MCF 10A (cell line): ENCODE data around the gene SLC15A5. TPM values are rescaled to one million over a fixed set of nuclear protein-coding genes. Genes with fewer than 3 reads are reported as not detected.

ENCODE experiments used
- BruUV-seq: library from RNA; stranded (reverse); fragments of 400-500 nt; replicated peaks from 2 replicates; lab custom pipeline; 2021; lab: Mats Ljungman, UMichigan
- CTCF ChIA-PET: fragments of 300-600 bp; sonication (Branson Sonifier 250); formaldehyde crosslinking; extraction: SDS; loops from one replicate; lab custom pipeline; 2021; ENCODE audit warnings: antibody characterized with exemption, inconsistent platforms; lab: Yijun Ruan, JAX
- POLR2A ChIA-PET: fragments of 300-600, 350-650 bp; sonication (Branson Sonifier 250); formaldehyde crosslinking; extraction: SDS; loops from one replicate; lab custom pipeline; 2020; ENCODE audit warnings: antibody characterized with exemption, inconsistent platforms; lab: Yijun Ruan, JAX
- DNase-seq: peaks from one replicate; pipeline ENCODE4 v3.0.0-alpha.2; 2018; ENCODE audit not compliant: unreplicated experiment
- H3K27ac Mint-ChIP-seq: one replicate; pipeline ENCODE4 v1.8.0; 2022; ENCODE audit warnings: mild to moderate bottlenecking, low read depth, mixed read lengths; ENCODE audit not compliant: unreplicated experiment
- H3K27me3 Mint-ChIP-seq: one replicate; pipeline ENCODE4 v1.8.0; 2022; ENCODE audit warnings: mixed read lengths; ENCODE audit not compliant: insufficient read depth, unreplicated experiment
- H3K36me3 Mint-ChIP-seq: one replicate; pipeline ENCODE4 v1.8.0; 2022; ENCODE audit warnings: mild to moderate bottlenecking, moderate library complexity, mixed read lengths; ENCODE audit not compliant: insufficient read depth, unreplicated experiment
- H3K4me1 Mint-ChIP-seq: one replicate; pipeline ENCODE4 v1.8.0; 2022; ENCODE audit warnings: mixed read lengths; ENCODE audit not compliant: insufficient read depth, unreplicated experiment
- H3K4me3 Mint-ChIP-seq: one replicate; pipeline ENCODE4 v1.8.0; 2022; ENCODE audit warnings: mild to moderate bottlenecking, moderate library complexity, mixed read lengths; ENCODE audit not compliant: unreplicated experiment
- H3K9me3 Mint-ChIP-seq: one replicate; pipeline ENCODE4 v1.8.0; 2022; ENCODE audit warnings: mixed read lengths; ENCODE audit not compliant: unreplicated experiment
- CTCF ChIP-seq: fragments of 200-600 bp; IDR thresholded peaks from one replicate; pipeline ENCODE4 v1.8.0; 2022; ENCODE audit warnings: antibody characterized with exemption, mild to moderate bottlenecking; ENCODE audit not compliant: unreplicated experiment
- intact Hi-C: fragments of 100-400 bp; cut with micrococcal nuclease; formaldehyde crosslinking; loops from 2 replicates; pipeline ENCODE4 v1.14.1; 2022
- total RNA-seq: library from RNA; stranded (reverse); gene quantifications from 2 replicates; pipeline ENCODE4 v1.2.3, GENCODE V29; 2022

The SLC15A5 gene
- total RNA-seq, 1 experiment from 2014 or later = not detected

DNA sequence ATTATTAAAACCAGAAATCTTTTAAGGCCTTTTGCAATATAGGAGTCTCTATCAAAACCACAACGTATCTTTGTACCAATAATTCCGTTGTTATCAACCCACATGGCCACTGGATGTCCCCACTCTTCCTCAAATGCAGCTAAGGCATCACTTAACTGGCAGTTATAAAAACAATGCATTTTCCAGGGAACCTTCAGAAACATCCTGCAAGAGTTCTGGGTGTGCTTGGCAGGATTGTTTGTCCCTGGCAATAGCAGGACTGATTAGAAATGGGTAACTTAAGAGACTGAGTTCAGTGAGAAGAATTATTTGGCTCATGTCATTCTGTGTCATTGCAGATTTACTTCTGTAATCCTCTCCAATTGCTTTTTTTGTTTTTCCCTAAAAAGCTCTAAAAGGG is 112.0 kb downstream of the SLC15A5 start:
- DNase-seq = peak; percentile 70
- peaks cover 6% of the 10 kb centered on the region for H3K4me1 Mint-ChIP-seq
- POLR2A ChIA-PET = interaction anchor here (1.2 kb wide), 2 partner anchors 183 to 220 kb away, joined by 3 read pairs; partner anchors contain the start of gene MGST1
- intact Hi-C loops = loop anchor here (1.0 to 10.0 kb wide), 5 partner anchors 182 to 772 kb away; partner anchors contain the start of gene MGST1
- no peaks in the 10 kb centered on the region for H3K27me3 Mint-ChIP-seq
- no peak overlapping the region for H3K27ac Mint-ChIP-seq
- H3K4me3 Mint-ChIP-seq = no peak overlapping the region
- no peaks in the 10 kb centered on the region for H3K9me3 Mint-ChIP-seq
- CTCF ChIA-PET = interaction anchor here (0.6 to 6.2 kb wide), 31 partner anchors 8 to 1486 kb away, joined by 3 to 58 read pairs (median 3); no protein-coding TSS in a partner anchor
- no peaks in the 10 kb centered on the region for H3K36me3 Mint-ChIP-seq
- BruUV-seq = no TSS peak
- TF ChIP-seq CTCF = peak; percentile 58

DNA sequence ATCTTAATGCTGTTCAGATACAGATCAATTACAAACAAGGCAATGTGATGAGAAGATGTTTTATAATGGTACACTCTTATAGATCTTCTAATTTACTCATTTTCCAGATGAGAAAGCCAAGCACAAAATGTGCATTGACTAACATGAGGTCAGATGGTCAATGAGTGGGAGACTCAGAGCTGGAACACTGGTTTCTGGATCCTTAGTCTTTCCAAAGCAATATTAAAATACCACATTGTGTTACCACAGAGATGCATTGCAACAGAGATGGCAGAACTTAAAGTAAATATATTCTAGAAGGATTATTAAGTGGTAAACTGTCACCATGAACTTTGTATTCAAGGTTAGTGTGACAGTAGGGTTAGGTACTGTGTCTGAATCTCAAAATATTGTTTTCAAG is 113.6 kb downstream of the SLC15A5 start:
- DNase-seq = no peak
- intact Hi-C loops = loop anchor here (10.0 kb wide), 1 partner anchor 451 kb away; no protein-coding TSS in a partner anchor
- BruUV-seq = no TSS peak
- no peaks in the 10 kb centered on the region for H3K9me3 Mint-ChIP-seq
- no peak overlapping the region for H3K4me3 Mint-ChIP-seq
- TF ChIP-seq CTCF = no peak
- H3K27ac Mint-ChIP-seq = no peak overlapping the region
- CTCF ChIA-PET = interaction anchor here (0.6 to 4.2 kb wide), 4 partner anchors 12 to 222 kb away, joined by 3 to 18 read pairs (median 4); no protein-coding TSS in a partner anchor
- H3K36me3 Mint-ChIP-seq = no peaks in the 10 kb centered on the region
- peaks cover 6% of the 10 kb centered on the region for H3K4me1 Mint-ChIP-seq
- POLR2A ChIA-PET = no interaction called here
- no peaks in the 10 kb centered on the region for H3K27me3 Mint-ChIP-seq

GRCh38 chr12:16163146-16163545 is 114.3 kb downstream of the SLC15A5 start:
- no peak for DNase-seq
- intact Hi-C loops = loop anchor here (10.0 kb wide), 1 partner anchor 452 kb away; no protein-coding TSS in a partner anchor
- H3K36me3 Mint-ChIP-seq = no peaks in the 10 kb centered on the region
- ChIA-PET POLR2A (interaction anchor here (0.7 kb wide), 1 partner anchor 19 kb away, joined by 3 read pairs; no protein-coding TSS in a partner anchor), CTCF (interaction anchor here (0.7 kb wide), 1 partner anchor 188 kb away, joined by 4 read pairs; no protein-coding TSS in a partner anchor)
- no peaks in the 10 kb centered on the region for H3K27me3 Mint-ChIP-seq
- H3K9me3 Mint-ChIP-seq = no peaks in the 10 kb centered on the region
- TF ChIP-seq CTCF = no peak
- no TSS peak for BruUV-seq
- H3K4me3 Mint-ChIP-seq = no peak overlapping the region
- no peak overlapping the region for H3K27ac Mint-ChIP-seq
- H3K4me1 Mint-ChIP-seq = peaks cover 3% of the 10 kb centered on the region

GRCh38 chr12:16159571-16159970 is 117.9 kb downstream of the SLC15A5 start:
- Mint-ChIP-seq H3K9me3 (no peaks in the 10 kb centered on the region), H3K4me1 (peaks cover 13% of the 10 kb centered on the region), H3K36me3 (no peaks in the 10 kb centered on the region), H3K27me3 (no peaks in the 10 kb centered on the region), H3K4me3 (no peak overlapping the region), H3K27ac (no peak overlapping the region)
- POLR2A ChIA-PET = interaction anchor here (0.7 kb wide), 1 partner anchor 83 kb away, joined by 3 read pairs; no protein-coding TSS in a partner anchor
- no peak for TF ChIP-seq CTCF
- DNase-seq = no peak
- no TSS peak for BruUV-seq
- CTCF ChIA-PET = interaction anchor here (0.6 to 1.5 kb wide), 4 partner anchors 193 to 1482 kb away, joined by 3 to 11 read pairs (median 4); no protein-coding TSS in a partner anchor
- intact Hi-C loops = no loop called here
